ENCODE results near the gene ANKH. TPM values are rescaled to one million over a fixed set of nuclear protein-coding genes. Genes with fewer than 3 reads are reported as not detected.

The ANKH gene
- total and polyA plus RNA-seq, 2 of the 13 experiments (the other 11 are each of a cell fraction or from before 2014, with no cell fraction given), result 25.0 to 36.0 TPM

DNA sequence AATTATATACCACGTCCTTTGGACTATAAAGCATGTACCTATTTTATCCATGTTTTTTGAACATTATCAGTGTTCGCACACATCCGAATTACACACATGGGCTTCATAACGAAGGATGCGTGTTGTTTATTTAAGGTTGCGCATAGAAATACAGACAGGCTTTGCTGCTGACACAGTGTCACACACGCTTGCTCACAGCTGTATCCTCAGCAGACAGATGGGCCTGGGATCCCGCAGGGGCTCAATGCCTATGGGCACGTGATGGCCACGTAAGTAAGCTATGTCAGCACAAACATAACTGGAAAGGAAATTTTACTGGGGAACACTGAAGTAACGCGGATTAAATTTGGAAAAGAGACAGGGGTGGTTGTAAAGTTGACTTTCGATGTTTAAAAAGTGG, 130.4 kb downstream of the ANKH start:
- peaks cover 1 to 33% of the 10 kb centered on the region in 2 experiments; a peak in 3 of 5 replicates for H3K36me3 ChIP-seq (replicated peaks in 1 of 2; ENCODE audit: control insufficient read depth in 1 of 2, insufficient read depth in 2 of 2, low read length in 2 of 2)
- ATAC-seq (no peak), DNase-seq (ENCODE audit: low spot score) (no peak), FAIRE-seq (no peak)
- no peaks in the 10 kb centered on the region for H4K20me1 ChIP-seq (ENCODE audit: insufficient read depth, low read length)
- ChIA-PET POLR2A (no interaction called here), CTCF (ENCODE audit: low intra/inter-chr PET ratio, low total read pairs) (no interaction called here)
- H3K4me2 ChIP-seq (ENCODE audit: low read depth, low read length), result no peak overlapping the region
- peaks cover 26% of the 10 kb centered on the region for H3K4me1 ChIP-seq (ENCODE audit: insufficient read depth, low read length)
- H3K9me3 ChIP-seq (ENCODE audit: low read length), result no peaks in the 10 kb centered on the region
- TF ChIP-seq RBM22 (optimal IDR thresholded peaks at IDR 0.05; ENCODE audit: low read length), result no peak
- TF ChIP-seq MAFK (conservative IDR thresholded peaks at IDR 0.05 in 1 of 2, IDR thresholded peaks at IDR 0.05 in 1 of 2; ENCODE audit: low read length in 2 of 2), result 0 out of 4 replicates have a peak, but pooled peaks of 1 of the 2 experiments have one; percentile 7
- in situ Hi-C loops (cut with HindIII; ENCODE audit: extremely low pct_ligation_motif_present, low pct_unique_long_range_greater_than_20kb) (no loop called here), intact Hi-C loops (cut with micrococcal nuclease; ENCODE audit: unreplicated experiment) (no loop called here)
- no TSS peak for BruUV-seq (replicated peaks)
- no peak overlapping the region for H3K9ac ChIP-seq (ENCODE audit: insufficient read depth, low read depth, low read length)
- no peak overlapping the region for H2AFZ ChIP-seq (ENCODE audit: low read length)
- H3K27ac ChIP-seq (ENCODE audit: extremely low read length, insufficient read depth, low read length), result no peak overlapping the region
- no peaks in the 10 kb centered on the region for H3K27me3 ChIP-seq (ENCODE audit: control insufficient read depth in 1 of 2, insufficient read depth in 2 of 2, low read length in 2 of 2)
- H3K79me2 ChIP-seq (ENCODE audit: insufficient read depth, low read length), result no peaks in the 10 kb centered on the region
- WGBS (ENCODE audit: low lambda C conversion rate), result 92% methylated on average over 13 of the region's 13 CpGs
- no peak overlapping the region for H3K4me3 ChIP-seq (replicated peaks in 1 of 3; ENCODE audit: insufficient read depth in 1 of 3, low read depth in 2 of 3, low read length in 3 of 3)

DNA sequence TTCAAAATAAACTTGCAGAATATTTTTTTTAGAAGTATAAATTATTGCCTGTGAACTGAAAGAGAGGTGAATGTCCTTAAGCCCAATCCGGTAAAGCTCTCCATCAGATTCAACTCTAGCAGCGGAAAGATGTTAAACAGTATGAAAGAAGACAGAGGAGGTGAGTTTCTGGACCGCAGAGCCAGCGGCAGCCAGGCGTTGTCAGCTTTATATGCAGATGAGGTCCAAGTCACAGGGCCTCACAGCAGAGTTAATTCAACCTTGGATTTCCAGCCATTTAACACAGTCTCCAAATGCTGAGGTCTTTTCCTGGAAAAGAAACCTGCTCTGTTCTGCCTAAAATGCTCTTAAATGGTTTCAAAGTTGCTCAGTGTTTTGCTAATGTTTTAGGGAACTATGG, 131.6 kb downstream of the ANKH start:
- Histone ChIP-seq H3K36me3 (replicated peaks in 1 of 2; ENCODE audit: control insufficient read depth in 1 of 2, insufficient read depth in 2 of 2, low read length in 2 of 2) (peaks cover 1 to 30% of the 10 kb centered on the region in 2 experiments; a peak in 3 of 5 replicates), H3K4me1 (ENCODE audit: insufficient read depth, low read length) (peaks cover 17% of the 10 kb centered on the region), H3K9ac (ENCODE audit: insufficient read depth, low read depth, low read length) (no peak overlapping the region), H3K79me2 (ENCODE audit: insufficient read depth, low read length) (no peaks in the 10 kb centered on the region), H3K27me3 (ENCODE audit: control insufficient read depth in 1 of 2, insufficient read depth in 2 of 2, low read length in 2 of 2) (no peaks in the 10 kb centered on the region), H3K4me3 (replicated peaks in 1 of 3; ENCODE audit: insufficient read depth in 1 of 3, low read depth in 2 of 3, low read length in 3 of 3) (no peak overlapping the region), H2AFZ (ENCODE audit: low read length) (no peak overlapping the region), H3K27ac (ENCODE audit: extremely low read length, insufficient read depth, low read length) (no peak overlapping the region), H3K9me3 (ENCODE audit: low read length) (no peaks in the 10 kb centered on the region), H3K4me2 (ENCODE audit: low read depth, low read length) (no peak overlapping the region), H4K20me1 (ENCODE audit: insufficient read depth, low read length) (no peaks in the 10 kb centered on the region)
- ChIA-PET POLR2A (no interaction called here), CTCF (ENCODE audit: low intra/inter-chr PET ratio, low total read pairs) (no interaction called here)
- in situ Hi-C loops (cut with HindIII; ENCODE audit: extremely low pct_ligation_motif_present, low pct_unique_long_range_greater_than_20kb) (no loop called here), intact Hi-C loops (cut with micrococcal nuclease; ENCODE audit: unreplicated experiment) (no loop called here)
- WGBS (ENCODE audit: low lambda C conversion rate), result 98% methylated on average over 5 of the region's 5 CpGs
- DNase-seq (ENCODE audit: low spot score), result no peak
- ATAC-seq, result no peak
- BruUV-seq (replicated peaks), result no TSS peak
- FAIRE-seq, result no peak
- no peak for TF ChIP-seq ZNF839 (CRISPR knock-in tag; IDR thresholded peaks at IDR 0.05; ENCODE audit: borderline replicate concordance)
- no peak for TF ChIP-seq ZSCAN9 (CRISPR knock-in tag; IDR thresholded peaks at IDR 0.05; ENCODE audit: borderline replicate concordance)
- no peak for TF ChIP-seq ZNF264 (CRISPR knock-in tag; IDR thresholded peaks at IDR 0.05)
- no peak for TF ChIP-seq ATF7-NPFF (CRISPR knock-in tag; IDR thresholded peaks at IDR 0.05; ENCODE audit: low read depth)
- TF ChIP-seq FOXA1 (IDR thresholded peaks at IDR 0.05), result no peak
- TF ChIP-seq FOXA1 (CRISPR knock-in tag; IDR thresholded peaks at IDR 0.05), result no peak
- TF ChIP-seq, protein P1, sequence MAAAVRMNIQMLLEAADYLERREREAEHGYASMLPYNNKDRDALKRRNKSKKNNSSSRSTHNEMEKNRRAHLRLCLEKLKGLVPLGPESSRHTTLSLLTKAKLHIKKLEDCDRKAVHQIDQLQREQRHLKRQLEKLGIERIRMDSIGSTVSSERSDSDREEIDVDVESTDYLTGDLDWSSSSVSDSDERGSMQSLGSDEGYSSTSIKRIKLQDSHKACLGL (CRISPR knock-in tag; IDR thresholded peaks at IDR 0.05), result no peak
